Activated naive CD8-positive, alpha-beta T cell (primary cell): ENCODE measurements around the gene TMEM38B.
A peak's percentile ranks its signal among the peaks of the same experiment; 100 is the strongest.

Source experiments
- H3K27ac Mint-ChIP-seq: one replicate; pipeline ENCODE4 v1.8.0; 2021; ENCODE audit warnings: mixed read lengths
- H3K27me3 Mint-ChIP-seq: one replicate; pipeline ENCODE4 v1.8.0; 2021; ENCODE audit warnings: mixed read lengths
- H3K36me3 Mint-ChIP-seq: one replicate; pipeline ENCODE4 v1.8.0; 2021; ENCODE audit warnings: mixed read lengths
- H3K4me1 Mint-ChIP-seq: one replicate; pipeline ENCODE4 v1.8.0; 2021; ENCODE audit warnings: low read depth, mixed read lengths
- H3K4me3 Mint-ChIP-seq: one replicate; pipeline ENCODE4 v1.8.0; 2021; ENCODE audit warnings: mild to moderate bottlenecking, mixed read lengths
- H3K9me3 Mint-ChIP-seq: one replicate; pipeline ENCODE4 v1.8.0; 2021; ENCODE audit warnings: low read depth, mixed read lengths

TMEM38B gene

DNA sequence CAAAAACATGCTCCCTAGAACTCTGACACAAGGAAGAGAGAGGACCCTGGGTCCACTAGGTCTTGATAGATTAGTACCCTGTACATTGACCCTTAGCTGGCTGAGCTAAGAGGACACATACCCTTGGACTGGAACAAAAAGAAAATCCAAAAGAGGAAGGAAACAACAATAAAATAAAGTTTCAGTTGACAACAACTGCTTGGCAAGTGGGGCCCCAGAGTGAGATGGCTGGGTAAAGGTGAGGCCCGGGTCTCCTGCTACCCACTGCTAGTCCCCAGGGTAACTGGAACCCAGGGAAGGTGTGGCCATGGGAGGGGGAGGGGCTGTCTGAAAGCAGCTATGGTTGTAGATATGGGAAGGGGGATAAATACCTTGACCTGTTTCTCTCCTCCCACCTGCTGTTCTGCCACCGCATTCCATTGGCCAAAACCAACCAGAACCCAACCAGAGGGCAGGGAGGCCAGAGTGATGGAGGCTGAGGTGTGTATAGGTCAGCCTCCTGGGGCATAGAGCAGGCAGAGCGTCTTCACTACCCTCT is 20.4 kb upstream of the TMEM38B start:
- Mint-ChIP-seq H3K9me3 (no peaks in the 10 kb centered on the region), H3K4me1 (no peaks in the 10 kb centered on the region), H3K36me3 (no peaks in the 10 kb centered on the region), H3K27me3 (peaks cover 3% of the 10 kb centered on the region), H3K27ac (no peak overlapping the region), H3K4me3 (no peak overlapping the region)

- Mint-ChIP-seq H3K4me1 (no peaks in the 10 kb centered on the region), H3K9me3 (no peaks in the 10 kb centered on the region), H3K4me3 (no peak overlapping the region), H3K27ac (no peak overlapping the region), H3K36me3 (no peaks in the 10 kb centered on the region), H3K27me3 (no peaks in the 10 kb centered on the region)
Measured at GRCh38 chr9:105676351-105676923, 17.9 kb upstream of the TMEM38B start.

DNA sequence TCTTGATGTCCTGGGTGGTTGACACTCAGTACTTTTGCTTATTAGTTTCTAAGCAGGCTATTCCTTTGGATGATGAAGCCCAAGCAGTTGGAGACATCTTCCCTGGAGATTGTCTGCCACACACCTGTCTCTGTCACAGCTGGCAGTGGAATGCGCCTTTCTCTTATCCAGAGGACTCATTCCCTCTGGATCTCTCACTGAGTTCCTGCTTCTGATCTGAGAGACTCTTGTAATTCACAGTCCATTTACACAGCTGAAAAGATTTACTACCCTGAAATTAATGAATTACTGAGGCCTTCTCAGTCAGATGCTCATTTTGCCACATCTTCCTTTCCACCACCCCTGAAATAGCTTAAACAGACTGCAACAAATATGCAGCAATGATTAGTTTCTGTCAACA is 16.2 kb upstream of the TMEM38B start:
- H3K27ac Mint-ChIP-seq, result no peak overlapping the region
- H3K36me3 Mint-ChIP-seq, result no peaks in the 10 kb centered on the region
- no peaks in the 10 kb centered on the region for H3K9me3 Mint-ChIP-seq
- H3K27me3 Mint-ChIP-seq, result no peaks in the 10 kb centered on the region
- no peak overlapping the region for H3K4me3 Mint-ChIP-seq
- no peaks in the 10 kb centered on the region for H3K4me1 Mint-ChIP-seq

DNA sequence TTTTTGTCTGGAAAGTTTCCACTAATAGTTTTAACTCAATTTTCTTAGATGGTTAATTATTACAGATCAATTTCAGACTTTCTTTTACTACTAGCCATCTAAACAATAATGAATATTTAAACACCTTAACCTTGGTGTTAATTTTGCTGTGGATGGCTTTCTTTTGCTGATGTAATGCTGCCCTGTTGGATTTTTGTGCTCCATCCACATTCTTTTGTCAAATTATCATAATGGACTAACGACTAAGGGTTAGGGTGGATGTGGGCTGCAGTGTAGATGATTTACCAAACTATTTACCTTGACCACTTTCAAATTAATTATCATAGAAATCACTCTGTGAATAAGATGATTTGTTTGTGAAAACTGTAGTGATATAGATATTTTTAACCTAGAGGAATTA is 15.6 kb upstream of the TMEM38B start:
- no peak overlapping the region for H3K27ac Mint-ChIP-seq
- H3K27me3 Mint-ChIP-seq, result no peaks in the 10 kb centered on the region
- no peaks in the 10 kb centered on the region for H3K36me3 Mint-ChIP-seq
- no peaks in the 10 kb centered on the region for H3K9me3 Mint-ChIP-seq
- H3K4me1 Mint-ChIP-seq, result no peaks in the 10 kb centered on the region
- H3K4me3 Mint-ChIP-seq, result no peak overlapping the region

- Mint-ChIP-seq H3K9me3 (no peaks in the 10 kb centered on the region), H3K27ac (no peak overlapping the region), H3K27me3 (no peaks in the 10 kb centered on the region), H3K4me3 (no peak overlapping the region), H3K36me3 (no peaks in the 10 kb centered on the region), H3K4me1 (no peaks in the 10 kb centered on the region)
Measured at GRCh38 chr9:105679257-105680022, 14.9 kb upstream of the TMEM38B start.

- Mint-ChIP-seq H3K4me3 (no peak overlapping the region), H3K4me1 (no peaks in the 10 kb centered on the region), H3K9me3 (no peaks in the 10 kb centered on the region), H3K36me3 (no peaks in the 10 kb centered on the region), H3K27ac (no peak overlapping the region), H3K27me3 (no peaks in the 10 kb centered on the region)
Measured at GRCh38 chr9:105681313-105681712, 13.0 kb upstream of the TMEM38B start.

GRCh38 chr9:105681724-105682123 is 12.6 kb upstream of the TMEM38B start:
- Mint-ChIP-seq H3K27me3 (no peaks in the 10 kb centered on the region), H3K27ac (no peak overlapping the region), H3K4me3 (no peak overlapping the region), H3K9me3 (no peaks in the 10 kb centered on the region), H3K4me1 (no peaks in the 10 kb centered on the region), H3K36me3 (no peaks in the 10 kb centered on the region)

DNA sequence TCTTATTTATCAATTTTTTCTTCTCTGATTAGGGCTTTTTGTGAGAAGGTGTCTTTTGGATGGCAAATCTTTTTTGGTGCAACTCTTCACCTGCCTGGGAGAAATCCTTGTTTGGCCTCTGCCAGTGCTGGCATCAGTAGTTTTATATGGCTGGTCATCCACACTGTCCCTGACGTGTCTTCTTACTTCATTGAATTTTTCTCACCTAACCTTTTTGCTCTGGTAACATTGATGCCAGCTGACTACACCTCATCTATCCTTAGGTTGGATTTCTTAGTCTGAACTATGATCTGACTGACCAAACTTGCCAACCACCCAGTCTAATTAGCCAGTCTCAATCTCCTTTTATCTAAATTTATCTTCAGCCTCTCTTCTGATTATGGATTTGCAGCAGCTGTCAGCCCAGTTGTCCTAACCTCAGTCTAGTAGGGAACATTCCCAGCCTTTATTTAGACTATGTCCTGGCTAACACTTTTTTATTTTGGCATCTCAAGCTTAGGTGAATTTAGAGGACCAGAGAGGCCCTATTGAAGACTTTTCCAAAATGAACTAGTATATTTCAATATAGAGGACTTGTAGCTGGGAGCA is 10.6 kb upstream of the TMEM38B start:
- Mint-ChIP-seq H3K27me3 (peaks cover 7% of the 10 kb centered on the region), H3K27ac (no peak overlapping the region), H3K4me3 (no peak overlapping the region), H3K4me1 (no peaks in the 10 kb centered on the region), H3K36me3 (no peaks in the 10 kb centered on the region), H3K9me3 (no peaks in the 10 kb centered on the region)

DNA sequence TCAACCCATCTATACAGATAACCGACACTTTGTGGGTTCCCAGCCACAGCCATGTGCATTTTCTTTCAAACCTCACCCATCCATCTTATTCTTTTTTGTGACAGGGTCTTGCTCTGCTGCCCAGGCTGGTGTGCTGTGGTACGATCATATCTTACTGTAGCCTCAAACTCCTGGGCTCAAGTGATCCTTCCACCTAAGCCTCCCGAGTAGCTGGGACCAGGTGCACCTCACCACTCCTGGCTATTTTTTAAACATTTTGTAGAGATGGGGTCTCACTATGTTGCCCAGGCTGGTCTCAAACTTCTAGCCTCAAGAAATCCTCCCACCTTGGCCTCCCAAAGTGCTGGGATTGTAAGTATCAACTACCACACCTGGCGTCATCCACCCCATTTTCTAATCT is 7.4 kb upstream of the TMEM38B start:
- H3K4me3 Mint-ChIP-seq, result no peak overlapping the region
- no peak overlapping the region for H3K27ac Mint-ChIP-seq
- no peaks in the 10 kb centered on the region for H3K4me1 Mint-ChIP-seq
- H3K36me3 Mint-ChIP-seq, result no peaks in the 10 kb centered on the region
- H3K9me3 Mint-ChIP-seq, result no peaks in the 10 kb centered on the region
- peaks cover 17% of the 10 kb centered on the region for H3K27me3 Mint-ChIP-seq

- peaks cover 15% of the 10 kb centered on the region for H3K4me1 Mint-ChIP-seq
- H3K4me3 Mint-ChIP-seq, result no peak overlapping the region
- H3K36me3 Mint-ChIP-seq, result no peaks in the 10 kb centered on the region
- H3K27ac Mint-ChIP-seq, result no peak overlapping the region
- no peaks in the 10 kb centered on the region for H3K9me3 Mint-ChIP-seq
- H3K27me3 Mint-ChIP-seq, result peaks cover 24% of the 10 kb centered on the region
Measured at GRCh38 chr9:105690742-105691141, 3.6 kb upstream of the TMEM38B start.

GRCh38 chr9:105693435-105694189 is 729 bp upstream of the TMEM38B start:
- peak overlapping the region; percentile 42 for H3K27ac Mint-ChIP-seq
- H3K4me1 Mint-ChIP-seq, result peaks cover 27% of the 10 kb centered on the region
- H3K4me3 Mint-ChIP-seq, result peak overlapping the region; percentile 90
- peaks cover 2% of the 10 kb centered on the region for H3K36me3 Mint-ChIP-seq
- peaks cover 17% of the 10 kb centered on the region for H3K27me3 Mint-ChIP-seq
- no peaks in the 10 kb centered on the region for H3K9me3 Mint-ChIP-seq

DNA sequence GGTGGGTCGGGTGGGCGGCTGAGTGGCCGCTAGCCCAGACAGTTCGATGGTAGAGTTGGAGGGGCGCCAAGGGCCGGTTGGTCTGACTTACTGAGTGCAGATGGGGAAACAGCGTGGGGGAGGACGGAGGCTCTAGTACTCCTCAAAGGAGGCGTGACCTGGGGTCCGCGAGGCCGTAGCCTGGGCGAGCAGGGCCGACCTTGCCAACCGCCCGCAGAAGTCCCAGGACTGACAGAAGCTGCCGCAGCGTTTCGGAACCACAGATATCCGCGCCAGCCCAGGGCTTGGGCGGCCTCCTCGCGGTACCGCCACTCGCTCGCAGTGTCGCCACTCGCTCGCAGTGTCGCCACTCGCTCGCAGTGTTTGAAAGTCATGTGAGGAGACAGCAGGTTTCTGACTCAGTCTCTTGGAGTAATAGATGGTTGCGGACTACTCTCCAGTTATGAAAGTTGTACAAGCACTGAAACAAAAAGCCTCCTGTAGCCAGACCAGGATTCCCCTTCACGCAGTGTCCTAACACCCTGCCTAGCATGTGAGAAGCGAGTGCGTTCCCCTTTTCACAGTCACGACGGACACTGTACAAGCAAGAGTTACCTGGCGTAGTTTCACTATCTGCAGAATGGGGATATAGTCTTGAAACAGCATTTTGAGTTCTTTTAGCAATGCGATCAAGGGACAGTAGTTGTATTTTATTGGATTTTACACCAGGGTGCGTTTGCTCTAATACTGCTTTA is 674 bp downstream of the TMEM38B start:
- Mint-ChIP-seq H3K27ac (peak overlapping the region; percentile 59), H3K27me3 (peaks cover 15% of the 10 kb centered on the region), H3K9me3 (no peaks in the 10 kb centered on the region), H3K4me3 (peak overlapping the region; percentile 90), H3K36me3 (peaks cover 2% of the 10 kb centered on the region), H3K4me1 (peaks cover 38% of the 10 kb centered on the region)

DNA sequence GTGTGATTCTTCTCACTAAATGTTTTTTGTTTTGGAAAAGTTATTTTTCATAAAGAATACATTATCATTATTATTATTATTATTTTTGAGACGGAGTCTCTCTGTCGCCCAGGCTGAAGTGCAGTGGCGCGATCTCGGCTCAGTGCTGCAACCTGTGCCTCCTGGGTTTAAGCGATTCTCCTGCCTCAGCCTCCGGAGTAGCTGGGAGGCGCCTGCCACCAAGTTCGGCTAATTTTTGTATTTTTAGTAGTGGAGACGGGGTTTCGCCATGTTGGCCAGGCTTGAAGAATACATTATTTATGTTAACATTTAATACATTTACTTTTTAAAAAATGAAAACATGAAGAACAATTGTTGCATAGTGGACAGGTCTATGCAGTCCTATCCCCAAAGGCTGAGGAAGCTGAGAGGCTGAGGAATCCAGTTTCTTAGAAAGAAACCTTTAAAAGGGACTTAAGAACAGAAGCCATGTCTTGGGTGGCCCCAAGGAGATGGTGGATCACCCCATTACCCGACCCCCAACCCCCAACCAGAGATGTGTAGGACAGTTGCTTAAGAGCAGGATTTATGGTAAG is 2.0 kb downstream of the TMEM38B start:
- H3K27ac Mint-ChIP-seq, result no peak overlapping the region
- H3K4me3 Mint-ChIP-seq, result peak overlapping the region; percentile 90
- H3K27me3 Mint-ChIP-seq, result peaks cover 10% of the 10 kb centered on the region

DNA sequence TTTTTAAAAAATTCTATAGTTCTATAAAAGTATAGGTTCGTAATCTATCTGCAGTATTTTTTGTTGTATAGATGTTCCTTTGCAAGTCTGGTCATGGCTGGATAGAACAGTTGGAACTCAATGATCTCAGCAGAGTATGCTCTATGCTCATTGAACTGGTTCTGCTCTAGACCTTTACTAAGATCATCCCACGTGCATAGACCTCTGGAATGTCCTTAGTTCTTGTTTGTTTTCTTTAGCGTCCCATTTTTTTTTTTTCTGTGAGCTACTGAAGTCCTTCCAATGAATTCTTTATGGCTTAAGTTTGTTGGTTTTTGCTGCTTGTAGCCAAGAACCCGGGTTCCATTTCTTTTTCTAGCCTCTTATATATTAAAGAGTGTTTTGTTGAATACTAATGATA is 3.5 kb downstream of the TMEM38B start:
- H3K27me3 Mint-ChIP-seq, result peaks cover 5% of the 10 kb centered on the region
- H3K36me3 Mint-ChIP-seq, result peaks cover 2% of the 10 kb centered on the region
- H3K4me3 Mint-ChIP-seq, result no peak overlapping the region
- no peak overlapping the region for H3K27ac Mint-ChIP-seq
- no peaks in the 10 kb centered on the region for H3K9me3 Mint-ChIP-seq
- peaks cover 45% of the 10 kb centered on the region for H3K4me1 Mint-ChIP-seq

More for the DNA sequence above, 2.0 kb downstream of the TMEM38B start:
- peaks cover 2% of the 10 kb centered on the region for H3K36me3 Mint-ChIP-seq
- no peaks in the 10 kb centered on the region for H3K9me3 Mint-ChIP-seq
- peaks cover 42% of the 10 kb centered on the region for H3K4me1 Mint-ChIP-seq
